ENCODE results near the gene ZNF93. TPM values are rescaled to one million over a fixed set of nuclear protein-coding genes. Genes with fewer than 3 reads are reported as not detected.

ZNF93 gene
- total and polyA plus RNA-seq, 9 of the 15 experiments (the other 6 are each of a cell fraction or from before 2014, with no cell fraction given), result 11.1 to 26.3 (median 17.1) TPM

DNA sequence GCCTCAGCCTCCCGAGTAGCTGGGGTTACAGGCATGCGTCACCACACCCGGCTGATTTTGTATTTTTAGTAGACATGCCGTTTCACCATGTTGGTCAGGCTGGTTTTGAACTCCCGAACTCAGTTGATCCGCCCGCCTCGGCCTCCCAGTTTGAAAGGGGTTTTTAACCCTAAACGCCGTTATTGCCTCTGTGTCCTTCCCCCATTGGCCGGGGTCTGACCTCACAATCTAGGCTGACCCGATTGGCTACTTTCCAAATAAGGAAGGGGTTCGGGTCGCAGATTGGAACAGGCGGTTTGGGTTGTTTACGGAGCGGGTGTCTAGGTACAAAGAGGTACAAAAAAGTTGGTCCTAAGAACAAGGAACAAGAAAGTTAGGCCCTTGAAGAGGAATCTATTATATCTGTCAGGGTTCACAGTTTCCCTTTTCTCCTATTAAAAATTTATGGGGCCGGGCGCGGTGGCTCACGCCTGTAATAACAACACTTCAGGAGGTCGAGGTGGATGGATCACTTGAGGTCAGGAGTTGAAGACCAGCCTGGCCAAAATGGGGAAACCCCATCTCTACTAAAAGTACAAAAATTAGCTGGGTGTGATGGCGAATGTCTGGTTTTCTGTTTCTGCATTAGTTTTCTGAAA lies 34.0 kb upstream of the ZNF93 start:
- in situ Hi-C loops (cut with MboI) (no loop called here), intact Hi-C loops (cut with micrococcal nuclease) (loop anchor here (1.0 to 10.0 kb wide), 3 partner anchors 35 to 199 kb away; partner anchors contain the start of gene ZNF101)
- H3K4me2 ChIP-seq (ENCODE audit: insufficient read depth, low read length), result peak overlapping the region; percentile 91
- peak; percentile 35 for ATAC-seq
- peak overlapping the region; percentile 95; the same call in 1 of the 2 replicates for H2AFZ ChIP-seq (ENCODE audit: low read depth, low read length)
- H3K4me1 ChIP-seq (replicated peaks in 1 of 2; ENCODE audit: control insufficient read depth in 2 of 2, insufficient read depth in 2 of 2, low read length in 2 of 2), result peaks cover 0 to 4% of the 10 kb centered on the region in 2 experiments; a peak in 2 of 5 replicates
- H3K27me3 ChIP-seq (ENCODE audit: control insufficient read depth in 2 of 2, insufficient read depth in 2 of 2, low read length in 2 of 2), result no peaks in the 10 kb centered on the region
- peaks cover 56% of the 10 kb centered on the region for H3K79me2 ChIP-seq (ENCODE audit: control insufficient read depth, insufficient read depth, low read length)
- peak; percentile 53 to 74 (median 68) for DNase-seq (ENCODE audit: extremely low read depth in 1 of 4, low spot score in 3 of 4)
- H3K4me3 ChIP-seq, result peak overlapping the region; percentile 75
- peak overlapping the region; percentile 92 to 99 for H3K9ac ChIP-seq (ENCODE audit: insufficient read depth in 1 of 2, low read depth in 2 of 2, low read length in 2 of 2)
- under 1% methylated on average over 23 of the region's 23 CpGs for WGBS (ENCODE audit: insufficient coverage, low coverage, missing lambda C conversion rate)
- ChIA-PET POLR2A (interaction anchor here (0.8 to 2.5 kb wide), 4 partner anchors 9 to 91 kb away, joined by 3 to 16 read pairs (median 7); partner anchors contain the start of gene ZNF93), CTCF (ENCODE audit: low intra/inter-chr PET ratio) (no interaction called here)
- H3K36me3 ChIP-seq (ENCODE audit: control insufficient read depth, insufficient read depth, low read length), result no peaks in the 10 kb centered on the region
- peak; percentile 23 for FAIRE-seq
- H3K9me1 ChIP-seq (ENCODE audit: control insufficient read depth, insufficient read depth, low read length), result no peaks in the 10 kb centered on the region
- no TSS peak for BruUV-seq (replicated peaks)
- H4K20me1 ChIP-seq (replicated peaks; ENCODE audit: control insufficient read depth, insufficient read depth, low read length), result no peaks in the 10 kb centered on the region
- peak overlapping the region; percentile 94 for H3K27ac ChIP-seq (ENCODE audit: extremely low read depth, low read depth, low read length)
- 0 out of 2 replicates have a peak, but pooled peaks cover 2% of the 10 kb centered on the region for H3K9me3 ChIP-seq (replicated peaks; ENCODE audit: control insufficient read depth, insufficient read depth, low read depth, low read length)
- TF ChIP-seq TOE1 (IDR thresholded peaks at IDR 0.05; ENCODE audit: borderline replicate concordance) (0 out of 2 replicates have a peak, but pooled peaks have one; percentile 4), TOE1 (CRISPR knock-in tag; IDR thresholded peaks at IDR 0.05; ENCODE audit: borderline replicate concordance, low read depth) (no peak), MGA (IDR thresholded peaks at IDR 0.05) (peak; percentile 71), MEF2A (IDR thresholded peaks at IDR 0.05; ENCODE audit: control insufficient read depth, low read depth, low read length) (no peak), SOX6 (IDR thresholded peaks at IDR 0.05) (0 out of 2 replicates have a peak, but pooled peaks have one; percentile 9), CHD1 (IDR thresholded peaks at IDR 0.05; ENCODE audit: low read length) (peak; percentile 1), ATF1 (CRISPR knock-in tag; IDR thresholded peaks at IDR 0.05) (no peak), ATF1 (tag; IDR thresholded peaks at IDR 0.05) (peak; percentile 17; the same call in 1 of the 2 replicates), MYBL2 (IDR thresholded peaks at IDR 0.05; ENCODE audit: low read depth) (peak; percentile 81), MYBL2 (CRISPR knock-in tag; IDR thresholded peaks at IDR 0.05; ENCODE audit: borderline replicate concordance) (no peak), SRF (CRISPR knock-in tag; IDR thresholded peaks at IDR 0.05) (peak in 1 of 2 experiments; percentile 49; a peak in 1 of 4 replicates)

Data from K562 (cell line).